ENCODE data around the gene PRKCE.

Gene PRKCE

DNA sequence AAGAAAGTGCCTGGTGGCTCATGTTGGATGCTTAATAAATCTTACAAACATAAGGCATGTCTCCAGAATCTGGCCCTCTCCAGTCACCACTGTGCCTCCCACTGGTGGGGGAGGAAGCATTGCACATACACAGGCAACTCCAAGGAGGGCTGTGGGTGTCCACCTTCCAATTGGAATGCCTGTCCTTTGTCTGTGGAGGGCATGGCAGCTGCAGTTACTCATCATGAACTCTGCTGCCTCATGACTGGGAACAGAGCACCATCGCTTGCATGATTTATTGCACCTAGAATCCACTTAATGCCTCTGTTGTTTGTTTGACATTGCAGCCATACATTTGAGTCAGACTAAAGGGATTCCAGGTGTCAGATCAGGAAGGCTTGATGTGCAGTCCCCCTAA lies 278.9 kb downstream of the PRKCE start:
- no peak overlapping the region for H3K27ac ChIP-seq (ENCODE audit: low read depth in 2 of 2, low read length in 2 of 2)
- H3K4me1 ChIP-seq (ENCODE audit: control insufficient read depth in 2 of 2, insufficient read depth in 2 of 2, low read length in 2 of 2) = peaks cover 3% of the 10 kb centered on the region in 2 donors
- no peaks in the 10 kb centered on the region for H3K36me3 ChIP-seq (ENCODE audit: control insufficient read depth in 2 of 2, insufficient read depth in 2 of 2, low read length in 2 of 2)
- H3K9ac ChIP-seq (ENCODE audit: low read depth in 1 of 2, low read length in 2 of 2) = no peak overlapping the region
- H3K4me3 ChIP-seq (ENCODE audit: low read length in 2 of 2) = no peak overlapping the region
- no peaks in the 10 kb centered on the region for H3K27me3 ChIP-seq (ENCODE audit: control insufficient read depth in 2 of 2, insufficient read depth in 2 of 2, low read length in 2 of 2)
- no peaks in the 10 kb centered on the region for H3K9me3 ChIP-seq (ENCODE audit: control insufficient read depth in 2 of 2, low read length in 2 of 2)

GRCh38 chr2:45932278-45932975 lies 281.0 kb downstream of the PRKCE start:
- H3K9me3 ChIP-seq (ENCODE audit: control insufficient read depth in 2 of 2, low read length in 2 of 2) = no peaks in the 10 kb centered on the region
- peaks cover 6 to 7% of the 10 kb centered on the region in 2 donors for H3K4me1 ChIP-seq (ENCODE audit: control insufficient read depth in 2 of 2, insufficient read depth in 2 of 2, low read length in 2 of 2)
- H3K27ac ChIP-seq (ENCODE audit: low read depth in 2 of 2, low read length in 2 of 2) = no peak overlapping the region
- no peak overlapping the region for H3K4me3 ChIP-seq (ENCODE audit: low read length in 2 of 2)
- H3K9ac ChIP-seq (ENCODE audit: low read depth in 1 of 2, low read length in 2 of 2) = no peak overlapping the region
- no peaks in the 10 kb centered on the region for H3K27me3 ChIP-seq (ENCODE audit: control insufficient read depth in 2 of 2, insufficient read depth in 2 of 2, low read length in 2 of 2)
- H3K36me3 ChIP-seq (ENCODE audit: control insufficient read depth in 2 of 2, insufficient read depth in 2 of 2, low read length in 2 of 2) = no peaks in the 10 kb centered on the region

DNA sequence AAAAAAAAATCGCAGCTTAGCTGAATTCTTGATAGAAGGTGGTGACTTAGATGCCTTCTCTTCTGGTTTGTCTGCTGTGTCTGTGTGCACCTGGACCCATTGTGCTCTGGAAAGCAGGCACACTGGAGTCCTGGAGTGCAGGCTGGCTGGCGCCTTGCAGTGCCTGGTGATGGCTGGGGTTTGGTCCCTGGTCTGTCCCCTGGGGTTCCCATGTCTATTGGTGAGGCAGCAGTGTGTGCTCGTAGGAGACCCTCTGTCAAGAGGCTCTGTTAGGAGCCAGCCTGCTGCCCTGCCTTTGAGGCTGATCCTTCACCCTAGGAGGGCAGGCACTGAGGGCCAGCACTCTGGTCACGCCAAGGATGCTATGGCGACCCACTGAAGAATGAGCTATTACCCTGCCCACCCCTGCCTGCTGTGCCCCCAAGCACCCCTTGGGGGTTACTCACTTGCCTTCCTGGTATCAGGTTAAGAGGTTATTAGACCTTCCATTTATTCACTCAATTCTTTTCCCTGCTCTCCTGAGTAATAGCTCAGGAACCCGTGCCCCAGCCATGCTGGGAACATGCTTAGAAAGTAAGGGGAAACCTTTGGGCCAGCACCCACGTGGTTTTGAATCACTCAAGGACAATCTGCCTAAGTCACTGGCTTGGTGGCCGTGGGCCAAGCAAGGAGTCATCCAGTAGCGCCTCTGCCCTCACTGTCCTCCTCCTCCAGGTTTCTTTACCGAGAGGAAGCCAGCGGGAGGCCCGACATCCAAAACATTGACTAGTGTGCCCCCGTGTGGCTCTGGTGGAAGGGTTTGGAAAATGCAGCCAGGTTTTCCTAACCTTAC lies 284.5 kb downstream of the PRKCE start:
- Histone ChIP-seq H3K4me3 (ENCODE audit: low read length in 2 of 2) (no peak overlapping the region), H3K9ac (ENCODE audit: low read depth in 1 of 2, low read length in 2 of 2) (no peak overlapping the region), H3K4me1 (ENCODE audit: control insufficient read depth in 2 of 2, insufficient read depth in 2 of 2, low read length in 2 of 2) (peaks cover 19 to 22% of the 10 kb centered on the region in 2 donors), H3K9me3 (ENCODE audit: control insufficient read depth in 2 of 2, low read length in 2 of 2) (no peaks in the 10 kb centered on the region), H3K27ac (ENCODE audit: low read depth in 2 of 2, low read length in 2 of 2) (no peak overlapping the region), H3K36me3 (ENCODE audit: control insufficient read depth in 2 of 2, insufficient read depth in 2 of 2, low read length in 2 of 2) (no peaks in the 10 kb centered on the region), H3K27me3 (ENCODE audit: control insufficient read depth in 2 of 2, insufficient read depth in 2 of 2, low read length in 2 of 2) (no peaks in the 10 kb centered on the region)

DNA sequence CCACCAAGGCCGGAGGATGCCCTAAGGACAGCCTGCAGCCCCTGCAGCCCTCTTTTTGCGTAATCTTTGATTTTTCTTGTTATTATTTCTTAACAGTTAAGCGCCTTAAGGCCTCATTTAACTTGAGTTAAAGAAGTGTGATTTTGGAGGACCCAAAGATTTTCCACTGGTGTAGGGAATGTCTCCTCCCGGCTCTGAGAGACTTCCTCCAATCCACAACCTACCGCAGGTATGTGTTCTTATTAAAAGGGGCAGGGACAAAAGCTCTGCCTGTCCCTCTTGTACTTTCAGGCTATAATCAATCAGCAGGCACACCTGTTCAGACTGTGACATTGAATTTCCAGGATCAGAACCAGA lies 285.1 kb downstream of the PRKCE start:
- Histone ChIP-seq H3K4me1 (ENCODE audit: control insufficient read depth in 2 of 2, insufficient read depth in 2 of 2, low read length in 2 of 2) (peaks cover 19 to 22% of the 10 kb centered on the region in 2 donors), H3K9me3 (ENCODE audit: control insufficient read depth in 2 of 2, low read length in 2 of 2) (no peaks in the 10 kb centered on the region), H3K9ac (ENCODE audit: low read depth in 1 of 2, low read length in 2 of 2) (no peak overlapping the region), H3K4me3 (ENCODE audit: low read length in 2 of 2) (no peak overlapping the region), H3K27ac (ENCODE audit: low read depth in 2 of 2, low read length in 2 of 2) (no peak overlapping the region), H3K27me3 (ENCODE audit: control insufficient read depth in 2 of 2, insufficient read depth in 2 of 2, low read length in 2 of 2) (no peaks in the 10 kb centered on the region), H3K36me3 (ENCODE audit: control insufficient read depth in 2 of 2, insufficient read depth in 2 of 2, low read length in 2 of 2) (no peaks in the 10 kb centered on the region)

DNA sequence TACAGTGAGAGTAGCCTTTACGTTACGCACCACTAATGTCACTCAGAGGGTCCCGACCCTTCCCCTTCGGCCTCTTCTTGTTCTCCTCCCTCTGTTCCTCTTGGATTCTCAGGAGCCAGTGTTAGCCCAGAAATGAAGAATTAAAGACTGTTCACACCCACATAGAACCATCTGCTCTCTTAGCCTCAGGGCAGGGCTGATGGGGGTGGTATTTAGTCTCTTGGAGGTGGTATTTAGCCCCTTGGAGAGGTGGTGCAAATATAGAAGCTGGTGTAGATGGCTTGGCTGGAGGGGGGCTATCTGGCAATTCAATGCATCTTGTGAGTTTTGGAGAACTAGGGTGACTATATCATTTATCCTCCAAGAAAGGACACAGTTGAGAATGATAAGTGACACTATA lies 286.5 kb downstream of the PRKCE start:
- H3K36me3 ChIP-seq (ENCODE audit: control insufficient read depth in 2 of 2, insufficient read depth in 2 of 2, low read length in 2 of 2) = no peaks in the 10 kb centered on the region
- H3K27ac ChIP-seq (ENCODE audit: low read depth in 2 of 2, low read length in 2 of 2) = peak overlapping the region; percentile 31 to 75
- no peaks in the 10 kb centered on the region for H3K27me3 ChIP-seq (ENCODE audit: control insufficient read depth in 2 of 2, insufficient read depth in 2 of 2, low read length in 2 of 2)
- no peak overlapping the region for H3K4me3 ChIP-seq (ENCODE audit: low read length in 2 of 2)
- no peaks in the 10 kb centered on the region for H3K9me3 ChIP-seq (ENCODE audit: control insufficient read depth in 2 of 2, low read length in 2 of 2)
- H3K4me1 ChIP-seq (ENCODE audit: control insufficient read depth in 2 of 2, insufficient read depth in 2 of 2, low read length in 2 of 2) = peaks cover 19 to 22% of the 10 kb centered on the region in 2 donors
- H3K9ac ChIP-seq (ENCODE audit: low read depth in 1 of 2, low read length in 2 of 2) = no peak overlapping the region

- Histone ChIP-seq H3K4me1 (ENCODE audit: control insufficient read depth in 2 of 2, insufficient read depth in 2 of 2, low read length in 2 of 2) (peaks cover 19 to 22% of the 10 kb centered on the region in 2 donors), H3K9me3 (ENCODE audit: control insufficient read depth in 2 of 2, low read length in 2 of 2) (no peaks in the 10 kb centered on the region), H3K27ac (ENCODE audit: low read depth in 2 of 2, low read length in 2 of 2) (peak overlapping the region; percentile 31 to 75), H3K27me3 (ENCODE audit: control insufficient read depth in 2 of 2, insufficient read depth in 2 of 2, low read length in 2 of 2) (no peaks in the 10 kb centered on the region), H3K9ac (ENCODE audit: low read depth in 1 of 2, low read length in 2 of 2) (no peak overlapping the region), H3K36me3 (ENCODE audit: control insufficient read depth in 2 of 2, insufficient read depth in 2 of 2, low read length in 2 of 2) (no peaks in the 10 kb centered on the region), H3K4me3 (ENCODE audit: low read length in 2 of 2) (peak overlapping the region; percentile 36 to 44)
Observed at GRCh38 chr2:45938649-45939511, 287.4 kb downstream of the PRKCE start.

DNA sequence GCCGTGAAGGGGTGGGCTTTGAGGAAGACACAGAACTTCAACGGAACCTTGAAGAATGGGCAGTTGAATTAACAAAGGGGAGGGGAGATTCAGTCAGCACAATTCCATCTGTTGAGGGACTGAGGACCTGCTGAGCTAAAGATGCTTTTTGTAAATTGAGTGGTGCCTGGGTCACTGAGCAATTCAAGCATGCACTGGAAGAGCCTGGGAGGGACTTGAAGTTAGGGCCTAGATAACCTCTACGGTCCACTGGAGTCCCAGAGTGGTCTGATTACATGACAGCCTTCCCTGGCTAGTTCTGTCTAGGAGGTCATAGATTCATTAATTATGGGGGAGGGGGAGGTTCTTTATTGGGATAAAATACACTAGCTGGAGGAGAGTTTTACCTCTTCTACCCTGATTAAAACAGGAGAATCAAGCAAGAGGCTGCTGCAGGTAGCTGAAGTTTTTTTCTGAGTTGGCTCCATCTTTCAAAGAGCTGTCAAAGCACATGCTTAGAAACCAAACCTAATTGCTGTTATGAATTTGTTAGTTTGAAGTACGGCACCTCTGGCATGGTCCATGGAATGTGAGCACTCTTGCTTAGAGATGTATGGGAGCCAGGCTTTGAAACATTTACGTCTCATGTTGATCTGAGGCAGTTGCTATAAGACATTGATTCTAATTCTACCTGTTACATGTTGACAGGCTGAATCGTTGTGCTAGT lies 290.2 kb downstream of the PRKCE start:
- Histone ChIP-seq H3K9ac (ENCODE audit: low read depth in 1 of 2, low read length in 2 of 2) (no peak overlapping the region), H3K9me3 (ENCODE audit: control insufficient read depth in 2 of 2, low read length in 2 of 2) (no peaks in the 10 kb centered on the region), H3K4me1 (ENCODE audit: control insufficient read depth in 2 of 2, insufficient read depth in 2 of 2, low read length in 2 of 2) (peaks cover 16 to 17% of the 10 kb centered on the region in 2 donors), H3K27me3 (ENCODE audit: control insufficient read depth in 2 of 2, insufficient read depth in 2 of 2, low read length in 2 of 2) (no peaks in the 10 kb centered on the region), H3K4me3 (ENCODE audit: low read length in 2 of 2) (no peak overlapping the region), H3K36me3 (ENCODE audit: control insufficient read depth in 2 of 2, insufficient read depth in 2 of 2, low read length in 2 of 2) (no peaks in the 10 kb centered on the region), H3K27ac (ENCODE audit: low read depth in 2 of 2, low read length in 2 of 2) (no peak overlapping the region)

GRCh38 chr2:45942237-45942738 lies 290.8 kb downstream of the PRKCE start:
- Histone ChIP-seq H3K27ac (ENCODE audit: low read depth in 2 of 2, low read length in 2 of 2) (no peak overlapping the region), H3K4me3 (ENCODE audit: low read length in 2 of 2) (no peak overlapping the region), H3K9ac (ENCODE audit: low read depth in 1 of 2, low read length in 2 of 2) (no peak overlapping the region), H3K4me1 (ENCODE audit: control insufficient read depth in 2 of 2, insufficient read depth in 2 of 2, low read length in 2 of 2) (peaks cover 16 to 17% of the 10 kb centered on the region in 2 donors), H3K36me3 (ENCODE audit: control insufficient read depth in 2 of 2, insufficient read depth in 2 of 2, low read length in 2 of 2) (no peaks in the 10 kb centered on the region), H3K27me3 (ENCODE audit: control insufficient read depth in 2 of 2, insufficient read depth in 2 of 2, low read length in 2 of 2) (no peaks in the 10 kb centered on the region), H3K9me3 (ENCODE audit: control insufficient read depth in 2 of 2, low read length in 2 of 2) (no peaks in the 10 kb centered on the region)

DNA sequence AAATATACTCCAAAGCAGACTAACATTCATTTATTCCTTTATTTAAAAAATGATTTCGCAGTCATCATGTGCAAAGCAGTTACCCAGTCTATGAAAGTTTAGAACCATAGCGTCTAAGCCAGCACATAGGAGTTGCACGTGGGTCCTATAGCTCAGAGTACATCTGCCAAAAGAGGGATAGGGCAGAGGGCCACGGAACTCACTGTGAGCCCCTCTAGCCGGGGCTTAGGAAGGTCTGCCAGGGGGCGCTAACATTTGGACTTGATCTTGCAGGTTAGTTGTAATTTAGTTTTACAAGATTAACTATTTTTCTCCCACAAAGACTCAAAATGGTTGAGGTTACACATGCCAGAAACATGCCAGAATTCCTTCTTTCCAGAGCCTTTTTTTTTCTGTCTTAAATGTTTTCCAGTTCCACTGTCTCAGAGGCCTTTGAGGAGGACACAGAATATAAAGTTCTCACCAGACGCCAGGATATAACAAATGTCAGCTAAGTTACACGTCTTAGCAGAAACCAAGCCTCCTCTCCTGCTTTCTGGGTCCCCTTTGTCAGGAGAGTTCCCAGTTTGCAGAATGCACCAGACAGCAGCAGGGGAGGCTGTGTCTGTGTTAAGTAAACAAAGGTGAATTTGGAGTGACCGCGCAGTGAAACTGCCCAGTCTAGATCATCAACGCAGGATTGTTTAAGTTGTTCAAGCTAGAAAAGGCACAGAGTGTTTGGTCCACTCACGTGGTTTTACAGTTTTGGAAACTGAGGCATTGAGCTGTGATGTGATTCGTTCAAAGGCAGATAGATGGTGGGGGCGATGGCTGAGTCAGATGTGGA lies 292.0 kb downstream of the PRKCE start:
- Histone ChIP-seq H3K9me3 (ENCODE audit: control insufficient read depth in 2 of 2, low read length in 2 of 2) (no peaks in the 10 kb centered on the region), H3K27me3 (ENCODE audit: control insufficient read depth in 2 of 2, insufficient read depth in 2 of 2, low read length in 2 of 2) (no peaks in the 10 kb centered on the region), H3K9ac (ENCODE audit: low read depth in 1 of 2, low read length in 2 of 2) (no peak overlapping the region), H3K4me3 (ENCODE audit: low read length in 2 of 2) (no peak overlapping the region), H3K4me1 (ENCODE audit: control insufficient read depth in 2 of 2, insufficient read depth in 2 of 2, low read length in 2 of 2) (peaks cover 9 to 10% of the 10 kb centered on the region in 2 donors), H3K27ac (ENCODE audit: low read depth in 2 of 2, low read length in 2 of 2) (no peak overlapping the region), H3K36me3 (ENCODE audit: control insufficient read depth in 2 of 2, insufficient read depth in 2 of 2, low read length in 2 of 2) (no peaks in the 10 kb centered on the region)
